SK-N-SH (cell line): ENCODE data around the gene C3.

Experiments
- RXRA ChIP-seq: IDR thresholded peaks from 2 replicates; pipeline ENCODE4 v1.4.0; 2012; ENCODE audit warnings: low read depth, mild to moderate bottlenecking, borderline replicate concordance
- TF ChIP-seq, protein P1 (sequence below): fragments of 200-600 bp; sonication (generic); IDR thresholded peaks from 2 replicates; pipeline ENCODE4 v1.6.1; 2017; ENCODE audit warnings: antibody characterized with exemption, mild to moderate bottlenecking, moderate library complexity

DNA sequence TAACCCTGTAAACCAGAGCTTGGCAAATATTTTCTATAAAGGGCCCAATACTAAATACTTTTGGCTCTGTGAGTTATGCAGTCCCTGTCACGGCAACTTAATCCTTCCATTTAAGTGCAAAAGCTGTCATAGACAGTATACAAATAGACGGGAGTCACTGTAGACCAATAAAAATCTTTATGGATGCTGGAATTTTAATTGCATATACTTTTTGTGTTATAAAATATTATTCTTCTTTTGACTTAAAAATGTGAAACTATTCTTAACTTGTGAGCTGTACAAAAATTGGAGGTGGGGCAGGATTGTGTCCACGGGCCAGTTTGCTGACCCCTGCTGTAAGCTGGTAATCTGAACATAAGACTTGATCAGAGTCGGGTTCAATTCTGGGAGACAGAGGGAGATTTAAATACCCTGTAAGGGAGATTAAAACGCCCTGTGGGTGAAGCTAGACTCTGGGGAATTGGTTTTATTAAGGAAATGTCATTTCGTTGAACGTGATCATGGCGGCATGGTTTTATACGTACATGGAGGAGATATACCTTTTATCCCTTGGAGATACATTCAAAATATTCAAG lies 72.2 kb downstream of the C3 start:
- TF ChIP-seq, protein P1, sequence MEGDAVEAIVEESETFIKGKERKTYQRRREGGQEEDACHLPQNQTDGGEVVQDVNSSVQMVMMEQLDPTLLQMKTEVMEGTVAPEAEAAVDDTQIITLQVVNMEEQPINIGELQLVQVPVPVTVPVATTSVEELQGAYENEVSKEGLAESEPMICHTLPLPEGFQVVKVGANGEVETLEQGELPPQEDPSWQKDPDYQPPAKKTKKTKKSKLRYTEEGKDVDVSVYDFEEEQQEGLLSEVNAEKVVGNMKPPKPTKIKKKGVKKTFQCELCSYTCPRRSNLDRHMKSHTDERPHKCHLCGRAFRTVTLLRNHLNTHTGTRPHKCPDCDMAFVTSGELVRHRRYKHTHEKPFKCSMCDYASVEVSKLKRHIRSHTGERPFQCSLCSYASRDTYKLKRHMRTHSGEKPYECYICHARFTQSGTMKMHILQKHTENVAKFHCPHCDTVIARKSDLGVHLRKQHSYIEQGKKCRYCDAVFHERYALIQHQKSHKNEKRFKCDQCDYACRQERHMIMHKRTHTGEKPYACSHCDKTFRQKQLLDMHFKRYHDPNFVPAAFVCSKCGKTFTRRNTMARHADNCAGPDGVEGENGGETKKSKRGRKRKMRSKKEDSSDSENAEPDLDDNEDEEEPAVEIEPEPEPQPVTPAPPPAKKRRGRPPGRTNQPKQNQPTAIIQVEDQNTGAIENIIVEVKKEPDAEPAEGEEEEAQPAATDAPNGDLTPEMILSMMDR: no peak
- TF ChIP-seq RXRA: no peak
